Activated CD8-positive, alpha-beta memory T cell treated with anti-CD3 and anti-CD28 coated beads for 4 hours (primary cell): ENCODE results near the gene ABCC8.

Experiments
- DNase-seq, 2 donors: peaks; one replicate each; pipeline ENCODE4 v3.0.0-alpha.2; 2020; ENCODE audit warnings: low read depth in 2 of 2

The ABCC8 gene

GRCh38 chr11:17476317-17477083 is at the start of gene ABCC8:
TSS of gene ABCC8 (minus strand) at chr11:17476845. CDS start at chr11:17476776, 69 bp downstream.
- DNase-seq: no peak

- DNase-seq: no peak
Observed at GRCh38 chr11:17526326-17526725, 49.7 kb upstream of the ABCC8 start.

GRCh38 chr11:17525570-17525969 is 48.9 kb upstream of the ABCC8 start:
- no peak for DNase-seq

- no peak for DNase-seq
Observed at GRCh38 chr11:17524221-17524620, 47.6 kb upstream of the ABCC8 start.

GRCh38 chr11:17522655-17523054 is 46.0 kb upstream of the ABCC8 start:
- no peak for DNase-seq

- no peak for DNase-seq
Observed at GRCh38 chr11:17521106-17521900, 44.7 kb upstream of the ABCC8 start.

GRCh38 chr11:17519061-17519885 is 42.6 kb upstream of the ABCC8 start:
- no peak for DNase-seq

- no peak for DNase-seq
Observed at GRCh38 chr11:17518366-17518765, 41.7 kb upstream of the ABCC8 start.

- DNase-seq: no peak
Observed at GRCh38 chr11:17517186-17517585, 40.5 kb upstream of the ABCC8 start.

- DNase-seq: no peak
Observed at GRCh38 chr11:17516551-17517150, 40.0 kb upstream of the ABCC8 start.

GRCh38 chr11:17515443-17516176 is 39.0 kb upstream of the ABCC8 start:
- no peak for DNase-seq

- no peak for DNase-seq
Observed at GRCh38 chr11:17514476-17514875, 37.8 kb upstream of the ABCC8 start.

GRCh38 chr11:17513853-17514252 is 37.2 kb upstream of the ABCC8 start:
- no peak for DNase-seq

- no peak for DNase-seq
Observed at GRCh38 chr11:17512101-17512500, 35.5 kb upstream of the ABCC8 start.

GRCh38 chr11:17511571-17511970 is 34.9 kb upstream of the ABCC8 start:
- no peak for DNase-seq

- no peak for DNase-seq
Observed at GRCh38 chr11:17510507-17511206, 34.0 kb upstream of the ABCC8 start.

- no peak for DNase-seq
Observed at GRCh38 chr11:17508791-17509190, 32.1 kb upstream of the ABCC8 start.

- DNase-seq: no peak
Observed at GRCh38 chr11:17508306-17508705, 31.7 kb upstream of the ABCC8 start.

GRCh38 chr11:17507773-17508172 is 31.1 kb upstream of the ABCC8 start:
- DNase-seq: no peak

GRCh38 chr11:17506942-17507341 is 30.3 kb upstream of the ABCC8 start:
- DNase-seq: no peak
